GM21390 (cell line): Measurements from ENCODE around the gene TMEM214.
A peak's percentile ranks its signal among the peaks of the same experiment; 100 is the strongest.

ENCODE experiments used
- ATAC-seq: cut with Tn5 transposase; IDR thresholded peaks from one replicate; pipeline ENCODE4 v1.9.1; 2021; ENCODE audit not compliant: unreplicated experiment

Gene TMEM214, protein sequence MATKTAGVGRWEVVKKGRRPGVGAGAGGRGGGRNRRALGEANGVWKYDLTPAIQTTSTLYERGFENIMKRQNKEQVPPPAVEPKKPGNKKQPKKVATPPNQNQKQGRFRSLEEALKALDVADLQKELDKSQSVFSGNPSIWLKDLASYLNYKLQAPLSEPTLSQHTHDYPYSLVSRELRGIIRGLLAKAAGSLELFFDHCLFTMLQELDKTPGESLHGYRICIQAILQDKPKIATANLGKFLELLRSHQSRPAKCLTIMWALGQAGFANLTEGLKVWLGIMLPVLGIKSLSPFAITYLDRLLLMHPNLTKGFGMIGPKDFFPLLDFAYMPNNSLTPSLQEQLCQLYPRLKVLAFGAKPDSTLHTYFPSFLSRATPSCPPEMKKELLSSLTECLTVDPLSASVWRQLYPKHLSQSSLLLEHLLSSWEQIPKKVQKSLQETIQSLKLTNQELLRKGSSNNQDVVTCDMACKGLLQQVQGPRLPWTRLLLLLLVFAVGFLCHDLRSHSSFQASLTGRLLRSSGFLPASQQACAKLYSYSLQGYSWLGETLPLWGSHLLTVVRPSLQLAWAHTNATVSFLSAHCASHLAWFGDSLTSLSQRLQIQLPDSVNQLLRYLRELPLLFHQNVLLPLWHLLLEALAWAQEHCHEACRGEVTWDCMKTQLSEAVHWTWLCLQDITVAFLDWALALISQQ

DNA sequence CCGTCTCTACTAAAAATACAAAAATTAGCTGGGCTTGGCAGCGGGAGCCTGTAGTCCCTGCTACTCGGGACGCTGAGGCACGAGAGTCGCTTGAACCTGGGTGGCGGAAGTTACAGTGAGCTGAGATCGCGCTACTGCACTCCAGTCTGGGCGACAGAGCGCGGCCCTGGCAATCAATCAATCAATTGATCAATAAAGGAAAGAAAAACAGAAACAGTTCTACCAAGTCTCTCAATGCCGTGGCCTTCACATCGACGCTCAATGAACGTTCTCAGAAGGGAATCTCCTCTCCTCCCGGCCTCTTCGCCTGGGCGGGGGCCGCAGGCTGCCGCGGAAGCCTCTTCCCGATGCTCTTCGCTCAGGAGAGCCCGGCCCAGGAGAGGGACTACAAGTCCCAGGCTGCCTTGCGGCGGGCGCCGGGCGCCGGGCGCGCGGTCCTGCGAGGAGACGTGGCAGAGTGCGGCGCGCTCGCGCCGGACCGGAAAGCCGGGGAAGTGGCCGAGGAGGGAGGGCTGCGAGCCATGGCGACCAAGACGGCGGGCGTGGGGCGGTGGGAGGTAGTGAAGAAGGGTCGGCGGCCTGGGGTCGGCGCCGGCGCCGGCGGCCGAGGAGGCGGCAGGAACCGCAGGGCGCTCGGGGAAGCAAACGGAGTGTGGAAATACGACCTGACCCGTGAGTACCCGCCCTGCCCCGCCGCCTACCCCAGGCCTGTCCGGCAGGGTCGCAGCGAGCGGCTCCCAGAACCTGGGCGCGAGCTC lies at the start of gene TMEM214:
Gene TMEM214 (plus strand): TSS at position 471 of the 758 bp plus-strand sequence. CDS start 51 bp downstream, at position 522.
- ATAC-seq, result peak; percentile 95

DNA sequence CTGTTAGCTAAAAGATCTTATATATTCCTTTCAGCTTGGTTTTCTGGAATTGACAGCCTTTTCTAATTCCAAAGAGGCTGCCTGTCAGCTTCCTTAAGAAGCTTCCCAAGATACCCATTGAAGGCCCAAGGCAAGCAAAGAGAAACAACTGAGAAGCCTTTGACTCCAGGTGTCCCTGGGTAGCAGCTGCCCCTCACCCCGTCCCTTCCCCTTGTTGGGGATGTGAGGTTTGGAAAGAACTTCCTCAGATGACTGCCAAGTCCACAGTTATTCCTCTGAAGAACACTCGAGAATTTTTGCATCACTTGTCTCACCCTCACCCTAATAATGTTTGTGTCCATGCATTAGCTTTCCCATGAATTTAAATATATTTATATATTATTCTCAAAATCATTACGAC lies 49.0 kb upstream of the TMEM214 start:
- ATAC-seq, result no peak

DNA sequence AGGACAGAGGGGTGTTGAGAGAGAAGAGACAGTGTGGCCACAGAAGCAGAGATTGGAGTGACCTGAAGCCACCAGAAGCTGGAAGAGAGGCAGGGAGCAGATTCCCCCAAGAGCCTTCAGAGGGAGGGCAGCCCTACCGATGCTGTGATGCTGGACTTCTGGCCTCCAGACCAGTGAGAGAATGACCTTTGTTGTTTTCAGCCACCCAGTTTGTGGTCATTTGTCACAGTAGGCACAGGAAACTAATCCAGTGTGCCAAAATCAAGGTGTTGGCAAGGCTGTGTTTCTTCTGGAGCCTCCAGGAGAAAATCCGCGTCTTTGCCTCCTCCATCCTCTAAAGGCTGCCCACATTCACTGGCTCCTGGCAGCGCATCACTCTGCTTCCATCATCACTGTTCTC lies 47.0 kb upstream of the TMEM214 start:
- no peak for ATAC-seq

DNA sequence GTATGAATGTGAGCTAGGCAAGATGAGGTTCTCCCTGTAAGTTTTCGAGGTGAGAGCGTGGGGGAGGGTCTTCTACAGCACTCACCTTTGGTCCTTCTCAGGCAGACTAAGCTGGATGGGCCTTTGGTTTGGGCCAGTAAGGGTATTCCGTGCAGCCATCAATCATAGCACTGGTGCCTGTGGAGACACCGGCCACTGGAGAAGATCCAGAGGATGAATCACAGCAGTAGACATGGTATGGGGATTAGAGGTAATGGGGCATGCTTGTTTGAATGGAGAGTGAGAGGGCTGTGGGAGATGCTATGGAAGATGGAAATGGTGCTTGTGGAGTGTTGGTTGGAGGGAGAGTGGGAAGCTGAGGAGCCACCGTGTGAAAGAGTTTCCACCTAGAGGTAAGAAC lies 46.2 kb upstream of the TMEM214 start:
- no peak for ATAC-seq

DNA sequence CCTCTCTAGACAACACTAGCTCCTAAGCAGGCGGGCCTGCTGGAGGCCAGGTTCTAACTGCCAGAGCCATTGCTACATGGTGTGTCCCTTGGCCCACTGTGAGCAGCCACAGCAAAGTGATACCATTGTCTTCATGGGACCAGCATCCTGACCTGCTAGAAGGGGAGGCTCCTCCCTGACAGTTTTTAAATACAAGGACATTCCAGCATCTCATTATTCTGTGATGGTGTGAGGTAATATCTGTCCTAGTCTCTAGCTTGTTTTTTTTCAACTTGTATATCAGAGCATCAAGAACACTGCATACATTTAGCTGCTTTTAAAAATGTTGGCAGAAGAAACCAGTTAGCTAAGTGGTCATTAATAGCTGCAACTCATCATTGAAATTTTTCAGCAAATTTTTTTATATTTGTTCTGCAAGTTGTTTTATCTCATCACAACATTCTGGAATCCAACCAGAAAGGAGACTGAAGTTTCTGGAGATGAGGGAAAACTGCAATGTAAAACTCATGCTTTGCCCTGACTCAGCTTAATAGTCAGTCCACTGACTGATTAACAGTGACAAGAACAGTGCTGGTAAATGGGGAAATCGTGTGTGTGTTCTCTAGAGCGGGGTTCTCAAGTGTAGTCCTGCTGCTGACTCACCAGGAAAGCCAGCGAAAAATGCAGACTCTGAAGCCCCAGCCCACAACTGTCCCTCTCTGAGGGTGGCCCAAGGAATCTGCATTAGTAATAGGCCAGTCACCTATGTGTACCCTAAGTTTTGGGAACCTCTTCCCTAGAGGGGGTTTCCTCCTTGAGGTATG lies 44.5 kb upstream of the TMEM214 start:
- no peak for ATAC-seq

DNA sequence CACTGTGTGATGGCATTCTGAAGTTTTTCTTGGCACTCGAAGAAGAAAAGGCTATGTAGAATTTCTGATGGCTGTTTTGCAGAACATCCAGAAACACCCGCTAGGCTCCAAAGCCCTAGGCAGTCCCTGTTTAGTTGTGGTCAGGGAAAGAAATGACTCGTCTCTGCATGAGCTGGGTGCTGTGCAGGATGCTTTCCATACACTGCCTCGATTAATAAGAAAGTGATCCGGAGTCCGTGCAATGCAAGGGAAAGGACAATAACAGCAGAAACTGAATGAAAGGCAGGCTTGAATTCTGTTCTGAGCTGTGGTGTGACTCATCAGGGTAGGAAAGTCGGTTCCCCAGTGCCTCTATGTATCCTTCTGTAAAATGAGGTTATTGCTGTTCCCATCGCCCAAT lies 43.6 kb upstream of the TMEM214 start:
- no peak for ATAC-seq

DNA sequence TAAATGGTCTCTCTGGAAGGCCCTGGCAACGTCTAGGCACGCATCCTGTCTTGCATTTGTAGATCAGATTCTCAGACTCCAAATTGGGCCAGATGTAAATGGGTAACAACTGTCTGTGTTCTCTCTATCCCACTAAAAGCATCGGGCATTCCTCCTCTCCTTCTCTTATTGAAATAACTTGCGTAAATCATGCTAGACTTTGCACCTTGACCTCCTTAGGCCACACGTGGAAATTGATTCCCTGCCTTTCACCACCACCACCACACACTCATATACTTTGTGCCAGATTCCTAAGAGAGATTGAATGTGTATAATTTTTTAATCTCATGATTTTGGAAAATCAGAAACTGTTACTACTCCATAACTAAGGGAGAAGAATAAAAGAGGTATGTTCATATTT lies 41.0 kb upstream of the TMEM214 start:
- no peak for ATAC-seq

DNA sequence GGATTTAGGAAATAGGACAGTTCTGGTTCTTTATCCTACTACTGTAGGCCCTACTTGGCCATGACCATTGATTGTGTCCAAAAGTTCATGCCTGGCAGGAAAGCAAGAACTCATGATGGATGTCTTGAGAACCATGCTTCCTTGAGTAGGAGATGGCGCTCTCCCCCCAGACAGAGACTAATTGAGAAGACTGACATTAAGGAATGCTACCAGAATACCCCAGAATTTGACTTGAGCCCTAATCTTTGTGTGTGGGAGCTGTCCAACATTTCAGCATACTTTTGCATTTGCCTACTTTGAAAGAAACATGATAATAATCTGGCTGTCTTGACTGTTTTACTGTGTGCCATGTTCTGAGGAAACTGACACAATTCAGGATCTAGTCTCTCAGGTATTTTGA lies 39.0 kb upstream of the TMEM214 start:
- no peak for ATAC-seq

DNA sequence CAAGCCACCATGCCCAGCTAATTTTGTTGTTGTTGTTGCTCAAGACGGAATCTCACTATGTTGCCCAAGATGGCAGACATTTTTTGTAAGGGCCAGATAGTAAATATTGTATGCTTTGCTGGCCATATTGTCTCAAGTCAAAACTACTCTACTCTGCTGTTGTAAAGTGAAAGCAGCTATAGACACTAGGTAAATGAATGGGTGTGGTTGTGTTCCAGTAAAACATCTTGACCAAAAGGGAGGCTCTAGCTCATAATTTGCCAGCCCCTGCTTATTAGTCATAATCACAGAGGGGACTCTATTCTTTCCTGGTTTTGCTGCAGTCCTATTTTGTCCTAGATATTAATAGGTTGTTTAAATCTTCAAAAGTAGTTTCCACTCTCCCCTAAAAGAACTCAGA lies 37.8 kb upstream of the TMEM214 start:
- no peak for ATAC-seq

DNA sequence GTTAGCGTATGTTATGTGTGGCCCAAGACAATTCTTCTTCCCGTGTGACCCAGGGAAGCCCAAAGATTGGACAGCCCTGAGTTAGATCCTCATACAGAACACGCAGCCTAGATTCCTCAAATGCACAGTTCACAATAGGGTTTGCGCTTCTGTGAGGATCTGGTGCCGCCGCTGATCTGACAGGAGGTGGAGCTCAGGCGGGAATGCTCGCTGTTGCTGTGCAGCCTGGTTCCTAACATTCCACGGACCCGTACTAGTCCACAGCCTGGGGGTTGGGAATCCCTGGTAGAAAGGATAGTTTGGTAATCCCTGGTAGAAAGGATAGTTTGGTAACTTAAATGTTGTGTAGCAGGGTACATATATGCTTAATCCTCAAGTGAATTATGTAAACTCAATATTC lies 35.4 kb upstream of the TMEM214 start:
- ATAC-seq, result no peak

DNA sequence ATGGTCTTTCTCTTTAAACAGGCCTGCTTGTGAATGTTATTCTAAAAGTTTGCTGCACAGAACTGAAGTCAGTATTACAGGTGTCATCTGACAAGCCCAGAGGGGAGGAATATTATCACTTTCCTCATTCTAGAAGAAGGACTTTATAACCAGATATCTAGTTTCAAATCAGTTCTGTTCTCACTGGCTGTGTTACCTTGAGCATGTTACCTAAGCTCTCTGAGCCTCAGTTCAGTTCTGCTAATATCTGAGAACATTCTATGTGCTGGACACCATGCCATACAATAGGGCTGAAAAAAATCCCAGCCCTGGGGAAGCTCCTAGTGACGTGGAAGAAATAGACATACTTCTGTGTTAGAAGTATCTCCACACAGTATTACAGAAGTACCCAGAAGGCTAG lies 34.4 kb upstream of the TMEM214 start:
- no peak for ATAC-seq

DNA sequence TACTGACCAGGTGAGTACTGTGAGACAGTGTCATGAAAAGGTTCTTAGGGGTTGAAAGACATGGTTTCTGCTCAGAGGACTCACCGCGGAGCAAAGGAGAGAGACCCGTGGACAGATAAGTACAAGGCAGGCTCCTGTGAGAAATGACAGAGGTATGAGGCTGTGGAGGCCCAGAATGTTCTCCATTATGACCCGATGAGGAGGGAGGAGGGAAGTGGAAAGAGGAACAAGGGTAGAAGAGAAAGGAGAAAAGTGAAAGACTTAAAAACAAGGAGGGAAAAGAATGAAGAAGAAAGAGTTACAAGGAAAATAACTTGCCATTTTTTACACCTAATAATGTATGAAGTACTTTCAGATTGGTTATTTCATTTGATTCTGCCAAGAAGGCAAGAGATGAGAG lies 32.5 kb upstream of the TMEM214 start:
- ATAC-seq, result no peak

DNA sequence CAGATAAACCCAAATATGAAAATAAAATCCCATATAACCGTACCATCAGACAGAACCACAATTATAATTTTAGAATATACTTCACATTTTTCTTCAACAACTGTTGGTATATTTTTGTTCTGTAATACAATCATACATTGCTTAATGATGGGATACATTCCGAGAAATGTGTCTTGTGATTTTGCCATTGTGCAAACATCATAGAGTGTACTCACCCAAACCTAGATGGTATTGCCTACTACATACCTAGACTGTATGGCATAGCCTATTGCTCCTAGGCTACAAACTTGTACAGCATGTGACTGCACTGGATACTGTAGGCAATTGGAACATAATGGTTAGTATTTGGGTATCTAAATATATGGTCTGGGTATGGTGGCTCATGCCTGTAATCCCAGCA lies 31.8 kb upstream of the TMEM214 start:
- ATAC-seq, result no peak

DNA sequence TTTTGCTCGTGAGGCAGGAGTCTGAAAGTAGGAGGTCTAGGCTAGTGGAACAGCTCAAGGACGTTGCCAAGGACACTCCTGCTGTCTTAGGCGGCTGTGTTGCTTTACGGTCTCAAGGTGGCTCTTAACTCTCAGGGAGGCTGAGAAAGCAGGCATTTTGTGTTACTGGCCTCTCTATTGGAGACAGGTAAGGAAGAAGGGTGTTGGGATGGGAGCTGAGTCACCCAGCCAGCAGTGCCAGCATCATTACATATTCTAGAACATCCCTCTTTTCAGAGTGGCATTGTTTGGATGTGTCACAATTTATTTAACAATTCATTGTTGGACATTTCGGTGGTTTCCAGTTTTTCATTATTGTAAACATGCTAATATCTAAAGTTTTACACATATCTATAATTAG lies 30.8 kb upstream of the TMEM214 start:
- ATAC-seq, result no peak

DNA sequence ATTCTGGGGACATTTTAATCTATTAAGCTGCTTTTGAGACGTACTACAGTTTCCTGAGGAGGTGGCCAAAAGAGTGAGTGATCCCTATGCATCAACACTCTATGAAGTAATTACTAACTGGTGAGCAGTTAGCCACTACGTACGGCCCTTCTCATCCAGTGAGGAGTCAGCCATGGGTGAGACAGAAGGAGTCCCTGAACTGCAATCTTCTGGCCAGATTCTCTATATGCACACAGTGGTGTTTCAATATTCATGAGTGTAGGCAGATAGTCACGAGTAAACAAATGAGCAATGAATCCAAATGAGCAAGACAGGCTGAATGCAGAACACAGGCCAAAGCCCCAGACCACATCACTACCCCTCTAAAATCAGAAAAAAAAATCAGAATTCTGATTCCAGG lies 29.8 kb upstream of the TMEM214 start:
- no peak for ATAC-seq

DNA sequence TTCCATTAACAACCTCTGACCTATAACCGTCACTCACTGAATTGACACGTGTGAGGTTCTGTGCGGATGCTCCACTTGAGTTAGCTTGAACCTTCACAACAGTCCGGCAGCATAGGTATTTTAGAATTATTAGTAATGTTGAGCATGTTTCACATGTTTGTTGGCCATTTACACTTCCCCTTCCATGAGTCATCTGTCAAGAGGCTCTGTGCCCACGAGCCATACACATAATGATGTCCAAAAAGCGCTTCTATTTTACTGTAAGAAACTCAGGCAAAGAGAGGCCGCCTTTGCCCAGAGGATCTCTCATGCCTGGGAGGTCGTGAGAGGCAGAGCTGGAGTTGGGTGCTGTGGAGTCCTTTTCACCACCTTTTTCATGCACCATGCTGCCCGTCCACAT lies 28.9 kb upstream of the TMEM214 start:
- no peak for ATAC-seq

DNA sequence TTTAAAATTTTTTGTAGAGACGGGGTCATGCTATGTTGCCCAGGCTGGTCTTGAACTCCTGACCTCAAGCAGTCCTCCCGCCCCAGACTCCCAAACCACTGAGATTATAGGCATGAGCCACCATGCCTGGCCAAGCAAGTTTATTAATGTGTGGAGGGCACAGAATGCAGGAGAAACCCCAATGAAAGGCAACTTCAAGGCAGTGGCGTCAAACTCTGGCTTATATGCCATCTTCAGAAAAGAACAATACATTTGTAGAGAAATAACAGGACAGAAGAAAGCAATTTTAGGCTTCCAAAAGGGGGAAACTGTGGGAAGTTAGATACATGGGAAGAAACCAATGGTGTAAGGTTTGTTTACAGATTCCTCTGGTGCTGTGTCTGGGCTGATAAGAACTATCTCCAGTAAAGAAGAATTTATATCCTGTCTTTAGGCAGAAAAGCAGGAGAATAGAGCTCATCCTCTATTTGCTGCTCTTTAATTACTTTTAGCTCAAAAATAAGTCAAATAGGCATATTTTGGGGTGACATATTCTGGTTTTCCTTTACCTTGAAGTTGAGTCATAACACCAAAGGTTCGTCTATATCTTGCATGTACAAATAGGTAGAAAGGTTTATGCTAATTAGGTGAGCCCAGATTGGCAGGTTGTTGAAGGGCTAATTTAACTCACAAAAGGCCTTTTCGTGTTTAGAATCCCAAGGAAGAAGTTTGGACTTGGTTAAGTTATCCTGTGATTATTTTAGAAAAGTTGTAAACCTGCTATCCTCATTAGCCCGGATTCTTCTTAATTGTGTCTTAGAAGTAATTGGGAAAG lies 26.0 kb upstream of the TMEM214 start:
- no peak for ATAC-seq

DNA sequence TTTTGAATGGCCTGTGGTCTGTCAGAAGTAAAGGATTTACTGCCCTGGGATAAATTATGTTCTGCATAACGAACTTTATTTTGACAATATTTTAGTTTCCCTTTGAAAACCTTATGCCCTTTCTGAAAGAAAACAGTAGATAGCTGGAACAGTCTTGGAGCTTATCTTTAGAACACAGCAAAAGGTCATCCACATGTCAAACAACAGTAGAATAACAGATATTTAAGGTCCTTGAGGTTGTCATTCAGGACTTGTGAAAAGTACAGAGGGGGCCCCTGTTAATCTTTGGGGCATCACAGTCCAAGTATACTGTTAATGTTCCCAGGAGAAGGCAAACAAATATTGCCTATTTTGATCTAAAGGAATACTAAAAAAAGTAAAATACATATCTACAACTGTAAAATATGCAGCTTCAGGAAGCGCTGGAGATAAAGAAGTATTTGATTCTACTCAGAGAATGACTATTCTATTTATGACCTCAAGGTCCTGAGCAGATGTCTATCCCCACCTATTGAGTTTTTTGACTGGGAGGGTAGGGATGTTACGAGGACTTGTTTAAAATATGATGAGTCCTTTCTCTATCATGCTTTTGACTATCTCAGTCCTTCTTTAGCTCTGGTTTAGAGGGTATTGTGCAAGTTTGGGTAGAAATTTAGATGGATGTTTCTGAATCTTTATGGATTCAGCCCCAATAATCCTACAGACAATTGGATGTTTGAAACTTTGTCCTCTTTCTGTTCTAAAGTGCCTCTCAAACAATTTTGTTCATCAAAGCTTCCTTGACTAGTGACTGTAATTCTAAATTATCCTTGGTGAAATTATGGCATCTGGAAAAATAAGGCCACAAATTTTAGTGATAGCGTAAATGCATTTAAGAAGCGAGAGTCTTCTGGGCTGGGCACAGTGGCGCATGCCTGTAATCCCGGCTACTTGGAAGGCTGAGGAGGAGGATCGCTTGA lies 25.1 kb upstream of the TMEM214 start:
- no peak for ATAC-seq

DNA sequence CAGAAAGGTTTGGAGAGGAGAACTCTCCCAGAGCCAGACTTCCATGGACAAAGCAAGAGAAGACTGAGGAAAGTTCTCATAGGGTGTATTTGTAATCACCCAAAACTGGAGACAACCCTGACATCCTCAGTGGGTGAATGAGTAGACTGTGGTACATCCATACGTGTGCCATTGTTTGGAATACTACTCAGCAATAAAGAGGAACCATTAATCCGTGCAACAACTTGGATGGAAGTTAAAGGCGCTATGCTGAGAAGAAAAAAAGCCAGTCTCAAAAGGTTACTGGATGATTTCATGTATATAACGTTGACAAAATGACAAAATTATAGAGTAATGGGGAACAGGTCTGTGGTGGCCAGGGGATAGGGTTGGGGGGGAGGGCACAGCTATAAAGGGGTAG lies 24.1 kb upstream of the TMEM214 start:
- ATAC-seq, result no peak
